DMS114 treated with DMSO at 0.1 percent for 48 hours (cell line): ENCODE measurements around the gene TBC1D14.

Experiments used
- DNase-seq: peaks from one replicate; lab custom pipeline; 2025; ENCODE audit not compliant: unreplicated experiment; lab: John Stamatoyannopoulos, UW

The TBC1D14 gene

GRCh38 chr4:7034262-7035081 is 124.8 kb downstream of the TBC1D14 start:
- no peak for DNase-seq

GRCh38 chr4:7037425-7037824 is 127.8 kb downstream of the TBC1D14 start:
- no peak for DNase-seq

- no peak for DNase-seq
Observed at GRCh38 chr4:7040765-7041164, 131.1 kb downstream of the TBC1D14 start.

- DNase-seq, result no peak
Observed at GRCh38 chr4:7041246-7041645, 131.6 kb downstream of the TBC1D14 start.

- no peak for DNase-seq
Observed at GRCh38 chr4:7041801-7042502, 132.3 kb downstream of the TBC1D14 start.

- DNase-seq, result peak; percentile 93
Observed at GRCh38 chr4:7042503-7043283, 133.1 kb downstream of the TBC1D14 start.

- DNase-seq, result no peak
Observed at GRCh38 chr4:7043284-7044136, 133.9 kb downstream of the TBC1D14 start, which contains the start of gene TADA2B. TSS of gene TADA2B (plus strand) at chr4:7043372. CDS start at chr4:7043580, 208 bp downstream.

- no peak for DNase-seq
Observed at GRCh38 chr4:7044137-7044930, 134.7 kb downstream of the TBC1D14 start.

GRCh38 chr4:7045553-7045952 is 135.9 kb downstream of the TBC1D14 start:
- no peak for DNase-seq

GRCh38 chr4:7045961-7046921 is 136.6 kb downstream of the TBC1D14 start:
- DNase-seq, result no peak

GRCh38 chr4:7046971-7047370 is 137.3 kb downstream of the TBC1D14 start:
- no peak for DNase-seq

GRCh38 chr4:7048642-7049041 is 139.0 kb downstream of the TBC1D14 start:
- no peak for DNase-seq

GRCh38 chr4:7049295-7049694 is 139.7 kb downstream of the TBC1D14 start:
- DNase-seq, result no peak

GRCh38 chr4:7049739-7050138 is 140.1 kb downstream of the TBC1D14 start:
- DNase-seq, result no peak

- no peak for DNase-seq
Observed at GRCh38 chr4:7050481-7051143, 141.0 kb downstream of the TBC1D14 start.

- no peak for DNase-seq
Observed at GRCh38 chr4:7051144-7051495, 141.5 kb downstream of the TBC1D14 start.

GRCh38 chr4:7051905-7052304 is 142.3 kb downstream of the TBC1D14 start:
- no peak for DNase-seq

- no peak for DNase-seq
Observed at GRCh38 chr4:7052313-7052712, 142.7 kb downstream of the TBC1D14 start.
